ENCODE results near the gene CD36.
A peak's percentile ranks its signal among the peaks of the same experiment; 100 is the strongest.

The CD36 gene

DNA sequence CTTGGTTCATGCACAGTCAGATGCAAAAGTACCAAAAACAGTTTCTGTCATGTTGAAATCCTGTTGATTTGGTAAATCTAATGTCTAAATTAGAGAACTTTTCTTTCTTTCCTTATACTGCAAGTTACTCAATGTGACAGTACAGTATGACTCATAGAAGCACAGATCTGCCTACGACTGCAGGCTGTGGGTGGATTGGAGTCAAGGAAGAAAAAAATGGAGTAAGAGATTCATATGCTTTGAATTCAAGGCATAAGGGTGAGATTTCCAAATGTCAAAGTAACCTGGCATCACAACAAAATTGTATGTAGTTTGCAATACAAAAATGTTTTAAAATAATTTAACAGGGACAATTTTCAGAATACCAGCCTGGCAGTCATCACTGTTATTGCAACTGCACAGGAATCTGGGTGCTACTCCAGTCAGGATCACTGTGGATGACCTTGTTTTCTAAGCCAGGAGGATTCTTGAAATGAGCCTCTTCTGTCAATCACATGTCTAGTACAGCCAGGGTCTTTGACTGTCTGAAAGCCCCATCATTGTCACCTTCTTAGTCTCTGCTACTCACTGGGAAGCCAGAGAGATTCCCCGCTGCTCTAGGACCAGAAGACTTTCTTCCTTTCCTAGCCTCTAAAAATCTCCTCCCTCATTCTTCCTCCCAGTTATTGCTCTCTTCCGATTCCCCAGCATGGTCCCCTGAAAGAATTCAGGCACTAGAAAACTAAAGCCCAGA is 83.6 kb downstream of the CD36 start:
- Histone ChIP-seq H3K9me3 (ENCODE audit: control insufficient read depth, insufficient read depth, low read depth, low read length) (no peaks in the 10 kb centered on the region), H3K27ac (ENCODE audit: extremely low read depth, low read depth, low read length) (no peak overlapping the region), H3K4me3 (ENCODE audit: low read depth, low read length) (no peak overlapping the region), H3K4me1 (ENCODE audit: control insufficient read depth, insufficient read depth, low read length) (peaks cover 9% of the 10 kb centered on the region), H3K36me3 (ENCODE audit: control insufficient read depth in 2 of 2, insufficient read depth in 1 of 2, low read length in 2 of 2) (no peaks in the 10 kb centered on the region)
- ChIA-PET POLR2A (interaction anchor here (0.6 kb wide), 1 partner anchor 246 kb away, joined by 4 read pairs; no protein-coding TSS in a partner anchor), CTCF (interaction anchor here (0.6 to 1.6 kb wide), 4 partner anchors 10 to 443 kb away, joined by 3 to 9 read pairs (median 4); no protein-coding TSS in a partner anchor)
- TF ChIP-seq ZNF2 (tag by site-specific recombination; IDR thresholded peaks at IDR 0.05) (0 out of 2 replicates have a peak, but pooled peaks have one; percentile 16), ZNF37A (tag by site-specific recombination; IDR thresholded peaks at IDR 0.05) (no peak), HOXD13 (CRISPR knock-in tag; IDR thresholded peaks at IDR 0.05; ENCODE audit: borderline replicate concordance) (no peak), ZFHX2 (tag by site-specific recombination; conservative IDR thresholded peaks at IDR 0.05) (peak; percentile 62), EGR2 (tag by site-specific recombination; IDR thresholded peaks at IDR 0.05; ENCODE audit: low read depth) (0 out of 2 replicates have a peak, but pooled peaks have one; percentile 26), ZNF426 (tag by site-specific recombination; IDR thresholded peaks at IDR 0.05) (no peak), ZNF140 (tag by site-specific recombination; IDR thresholded peaks at IDR 0.05) (no peak), ZNF629 (tag by site-specific recombination; IDR thresholded peaks at IDR 0.05) (no peak), ZNF626 (tag by site-specific recombination; IDR thresholded peaks at IDR 0.05) (no peak), BCL11B (tag by site-specific recombination; IDR thresholded peaks at IDR 0.05; ENCODE audit: low read depth) (no peak), ZSCAN30 (tag by site-specific recombination; IDR thresholded peaks at IDR 0.05) (no peak), ZNF621 (tag by site-specific recombination; IDR thresholded peaks at IDR 0.05) (no peak)

DNA sequence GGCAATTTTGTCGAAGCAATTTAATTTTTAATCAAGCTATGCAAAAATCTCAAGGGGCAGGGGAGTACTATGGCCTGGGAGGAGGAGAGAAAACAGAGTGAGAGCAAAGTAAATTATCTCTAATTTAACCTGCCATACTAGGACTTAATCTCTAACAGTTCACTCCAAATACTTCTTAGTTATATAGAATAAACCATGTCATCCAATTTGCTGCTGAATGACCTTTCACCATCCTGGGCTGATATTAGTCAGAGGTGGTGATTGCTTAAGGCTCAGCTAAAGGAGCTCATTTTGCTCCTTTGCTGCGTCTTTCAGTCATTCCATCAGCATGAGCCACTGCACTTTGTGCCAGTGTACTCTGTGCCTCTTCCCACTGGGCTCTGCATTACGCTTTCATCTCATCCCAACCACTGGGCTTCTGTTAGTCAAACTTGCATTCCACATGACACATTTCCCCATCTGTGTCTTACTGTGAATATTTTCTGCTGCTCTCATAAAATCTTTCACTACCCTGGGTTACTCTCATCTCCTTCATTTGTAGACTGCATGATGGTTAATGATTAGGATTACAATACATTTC is 84.3 kb downstream of the CD36 start:
- Histone ChIP-seq H3K9me3 (ENCODE audit: control insufficient read depth, insufficient read depth, low read depth, low read length) (no peaks in the 10 kb centered on the region), H3K27ac (ENCODE audit: extremely low read depth, low read depth, low read length) (no peak overlapping the region), H3K36me3 (ENCODE audit: control insufficient read depth in 2 of 2, insufficient read depth in 1 of 2, low read length in 2 of 2) (no peaks in the 10 kb centered on the region), H3K4me1 (ENCODE audit: control insufficient read depth, insufficient read depth, low read length) (peaks cover 9% of the 10 kb centered on the region), H3K4me3 (ENCODE audit: low read depth, low read length) (no peak overlapping the region)
- POLR2A ChIA-PET, result interaction anchor here (0.6 to 0.7 kb wide), 3 partner anchors 218 to 958 kb away, joined by 3 to 4 read pairs (median 3); no protein-coding TSS in a partner anchor
- peak; percentile 95 for TF ChIP-seq ZNF184 (tag by site-specific recombination; IDR thresholded peaks at IDR 0.05)
- 0 out of 2 replicates have a peak, but pooled peaks have one; percentile 31 for TF ChIP-seq ZEB2 (tag by site-specific recombination; IDR thresholded peaks at IDR 0.05)
- TF ChIP-seq ZNF600 (tag by site-specific recombination; IDR thresholded peaks at IDR 0.05), result peak; percentile 43; the same call in 1 of the 2 replicates
- TF ChIP-seq OSR2 (tag by site-specific recombination; IDR thresholded peaks at IDR 0.05), result peak; percentile 68
- no peak for TF ChIP-seq ZNF37A (tag by site-specific recombination; IDR thresholded peaks at IDR 0.05)
- no peak for TF ChIP-seq SALL2 (tag by site-specific recombination; IDR thresholded peaks at IDR 0.05; ENCODE audit: borderline replicate concordance)
- TF ChIP-seq, protein P1, sequence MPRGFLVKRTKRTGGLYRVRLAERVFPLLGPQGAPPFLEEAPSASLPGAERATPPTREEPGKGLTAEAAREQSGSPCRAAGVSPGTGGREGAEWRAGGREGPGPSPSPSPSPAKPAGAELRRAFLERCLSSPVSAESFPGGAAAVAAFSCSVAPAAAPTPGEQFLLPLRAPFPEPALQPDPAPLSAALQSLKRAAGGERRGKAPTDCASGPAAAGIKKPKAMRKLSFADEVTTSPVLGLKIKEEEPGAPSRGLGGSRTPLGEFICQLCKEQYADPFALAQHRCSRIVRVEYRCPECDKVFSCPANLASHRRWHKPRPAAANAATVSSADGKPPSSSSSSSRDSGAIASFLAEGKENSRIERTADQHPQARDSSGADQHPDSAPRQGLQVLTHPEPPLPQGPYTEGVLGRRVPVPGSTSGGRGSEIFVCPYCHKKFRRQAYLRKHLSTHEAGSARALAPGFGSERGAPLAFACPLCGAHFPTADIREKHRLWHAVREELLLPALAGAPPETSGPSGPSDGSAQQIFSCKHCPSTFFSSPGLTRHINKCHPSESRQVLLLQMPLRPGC (tag by site-specific recombination; IDR thresholded peaks at IDR 0.05), result 0 out of 2 replicates have a peak, but pooled peaks have one; percentile 18
- no peak for TF ChIP-seq ZNF791 (tag by site-specific recombination; IDR thresholded peaks at IDR 0.05)
- 0 out of 2 replicates have a peak, but pooled peaks have one; percentile 12 for TF ChIP-seq SP7 (tag by site-specific recombination; IDR thresholded peaks at IDR 0.05)
- peak; percentile 80 for TF ChIP-seq WT1 (tag by site-specific recombination; IDR thresholded peaks at IDR 0.05)
- TF ChIP-seq ZBTB20 (tag by site-specific recombination; IDR thresholded peaks at IDR 0.05), result peak; percentile 31; the same call in 1 of the 2 replicates
- CTCF ChIA-PET, result interaction anchor here (0.5 to 1.6 kb wide), 6 partner anchors 9 to 746 kb away, joined by 3 to 9 read pairs (median 4); no protein-coding TSS in a partner anchor
